Endothelial cell (in vitro differentiated cells): ENCODE measurements around the gene HSP90B1. TPM values are rescaled to one million over a fixed set of nuclear protein-coding genes. Genes with fewer than 3 reads are reported as not detected.

Source experiments
- DNase-seq: peaks from one replicate; pipeline ENCODE4 v3.0.0; 2021; ENCODE audit warnings: low spot score
- H3K27ac Mint-ChIP-seq: one replicate; pipeline ENCODE4 v1.8.0; 2021; ENCODE audit warnings: mixed read lengths, inconsistent platforms; ENCODE audit not compliant: unreplicated experiment
- H3K27me3 Mint-ChIP-seq: one replicate; pipeline ENCODE4 v1.8.0; 2021; ENCODE audit warnings: mild to moderate bottlenecking, moderate library complexity, mixed read lengths, inconsistent platforms; ENCODE audit not compliant: unreplicated experiment
- H3K36me3 Mint-ChIP-seq: one replicate; pipeline ENCODE4 v1.8.0; 2021; ENCODE audit warnings: mild to moderate bottlenecking, low read depth, mixed read lengths, inconsistent platforms; ENCODE audit not compliant: unreplicated experiment
- H3K4me1 Mint-ChIP-seq: one replicate; pipeline ENCODE4 v1.8.0; 2021; ENCODE audit warnings: mild to moderate bottlenecking, mixed read lengths, inconsistent platforms; ENCODE audit not compliant: unreplicated experiment
- H3K4me3 Mint-ChIP-seq: one replicate; pipeline ENCODE4 v1.8.0; 2021; ENCODE audit warnings: mild to moderate bottlenecking, mixed read lengths, inconsistent platforms; ENCODE audit not compliant: unreplicated experiment
- H3K9me3 Mint-ChIP-seq: one replicate; pipeline ENCODE4 v1.8.0; 2021; ENCODE audit warnings: mixed read lengths, inconsistent platforms; ENCODE audit not compliant: unreplicated experiment
- CTCF ChIP-seq: fragments of 200-600 bp; sonication (generic); IDR thresholded peaks from one replicate; pipeline ENCODE4 v1.5.0; 2021; ENCODE audit warnings: antibody characterized with exemption; ENCODE audit not compliant: unreplicated experiment
- total RNA-seq: library from RNA; stranded (reverse); fragmentation: NEBNext Ultra II Directional; extraction: Animal tissue kit (Norgen Biotek cat#: 25700); gene quantifications from one replicate; pipeline ENCODE4 v1.2.1, GENCODE V29; 2021; ENCODE audit not compliant: unreplicated experiment

HSP90B1 gene
- total RNA-seq, 1 donor from 2014 or later: 729 TPM

GRCh38 chr12:103955811-103956508, 25.8 kb downstream of the HSP90B1 start:
- Mint-ChIP-seq H3K4me3 (peak overlapping the region; percentile 94), H3K27me3 (peaks cover 10% of the 10 kb centered on the region), H3K9me3 (no peaks in the 10 kb centered on the region), H3K27ac (peak overlapping the region; percentile 74), H3K4me1 (peaks cover 16% of the 10 kb centered on the region), H3K36me3 (peaks cover 16% of the 10 kb centered on the region)
- peak; percentile 4 for DNase-seq
- no peak for TF ChIP-seq CTCF

- Mint-ChIP-seq H3K9me3 (no peaks in the 10 kb centered on the region), H3K27me3 (peaks cover 10% of the 10 kb centered on the region), H3K4me3 (peak overlapping the region; percentile 94), H3K4me1 (peaks cover 16% of the 10 kb centered on the region), H3K27ac (peak overlapping the region; percentile 95), H3K36me3 (peaks cover 16% of the 10 kb centered on the region)
- DNase-seq: no peak
- TF ChIP-seq CTCF: no peak
These were observed 26.4 kb downstream of the HSP90B1 start for GRCh38 chr12:103956509-103957027.

- Mint-ChIP-seq H3K4me1 (peaks cover 16% of the 10 kb centered on the region), H3K4me3 (peak overlapping the region; percentile 94), H3K9me3 (no peaks in the 10 kb centered on the region), H3K36me3 (peaks cover 12% of the 10 kb centered on the region), H3K27me3 (peaks cover 10% of the 10 kb centered on the region), H3K27ac (peak overlapping the region; percentile 95)
- no peak for DNase-seq
- no peak for TF ChIP-seq CTCF
These were observed 27.7 kb downstream of the HSP90B1 start for GRCh38 chr12:103957865-103958388.

GRCh38 chr12:103958621-103959020, 28.4 kb downstream of the HSP90B1 start:
- Mint-ChIP-seq H3K27me3 (peaks cover 10% of the 10 kb centered on the region), H3K36me3 (peaks cover 8% of the 10 kb centered on the region), H3K4me1 (peaks cover 18% of the 10 kb centered on the region), H3K9me3 (no peaks in the 10 kb centered on the region), H3K27ac (no peak overlapping the region), H3K4me3 (no peak overlapping the region)
- DNase-seq: no peak
- no peak for TF ChIP-seq CTCF

- no peak for DNase-seq
- Mint-ChIP-seq H3K27ac (no peak overlapping the region), H3K9me3 (no peaks in the 10 kb centered on the region), H3K27me3 (peaks cover 5% of the 10 kb centered on the region), H3K36me3 (peaks cover 10% of the 10 kb centered on the region), H3K4me1 (peaks cover 26% of the 10 kb centered on the region), H3K4me3 (no peak overlapping the region)
- no peak for TF ChIP-seq CTCF
These were observed 30.5 kb downstream of the HSP90B1 start for GRCh38 chr12:103960616-103961227.
